GM23248 (cell line): ENCODE measurements around the gene BCKDK. TPM values are rescaled to one million over a fixed set of nuclear protein-coding genes. Genes with fewer than 3 reads are reported as not detected.

Experiments
- DNase-seq: peaks from one replicate; pipeline ENCODE4 v3.0.0-alpha.2; 2015
- H2AFZ ChIP-seq: fragments of 200-600 bp; sonication (generic); 2 replicates; pipeline ENCODE4 v1.6.1; 2016; ENCODE audit warnings: antibody characterized with exemption
- H3F3A ChIP-seq: fragments of 200-600 bp; sonication (generic); 2 replicates; pipeline ENCODE4 v1.6.1; 2016; ENCODE audit warnings: mild to moderate bottlenecking, antibody characterized with exemption, mixed run types; ENCODE audit not compliant: insufficient read depth
- H3K27ac ChIP-seq: fragments of 200-600 bp; sonication (generic); 2 replicates; pipeline ENCODE4 v1.5.1; 2016; ENCODE audit warnings: mild to moderate bottlenecking
- H3K27me3 ChIP-seq: fragments of 200-600 bp; sonication (generic); replicated peaks from 2 replicates; pipeline ENCODE4 v1.6.1; 2016; ENCODE audit warnings: mild to moderate bottlenecking; ENCODE audit not compliant: insufficient read depth
- H3K36me3 ChIP-seq: fragments of 200-600 bp; sonication (generic); 2 replicates; pipeline ENCODE4 v1.6.1; 2016; ENCODE audit warnings: low read depth, mild to moderate bottlenecking
- H3K4me1 ChIP-seq: fragments of 200-600 bp; sonication (generic); 2 replicates; pipeline ENCODE4 v1.6.1; 2016; ENCODE audit warnings: mild to moderate bottlenecking; ENCODE audit not compliant: insufficient read depth
- H3K4me2 ChIP-seq: fragments of 200-600 bp; sonication (generic); one replicate; pipeline ENCODE4 v1.6.1; 2016; ENCODE audit warnings: mild to moderate bottlenecking; ENCODE audit not compliant: unreplicated experiment
- H3K4me3 ChIP-seq: fragments of 200-600 bp; sonication (generic); 2 replicates; pipeline ENCODE4 v1.5.1; 2016; ENCODE audit warnings: mild to moderate bottlenecking
- H3K79me2 ChIP-seq: fragments of 200-600 bp; sonication (generic); 2 replicates; pipeline ENCODE4 v1.6.1; 2016; ENCODE audit warnings: mild to moderate bottlenecking; ENCODE audit not compliant: insufficient read depth
- H3K9ac ChIP-seq: fragments of 200-600 bp; sonication (generic); 2 replicates; pipeline ENCODE4 v1.6.1; 2016; ENCODE audit warnings: mild to moderate bottlenecking
- H3K9me2 ChIP-seq: fragments of 200-600 bp; sonication (generic); 2 replicates; pipeline ENCODE4 v1.6.1; 2016; ENCODE audit warnings: mixed run types, mild to moderate bottlenecking, moderate library complexity; ENCODE audit not compliant: insufficient read depth
- H3K9me3 ChIP-seq: fragments of 200-600 bp; sonication (generic); one replicate; pipeline ENCODE4 v1.6.1; 2017; ENCODE audit warnings: low read depth
- H4K20me1 ChIP-seq: fragments of 200-600 bp; sonication (generic); 2 replicates; pipeline ENCODE4 v1.6.0; 2016; ENCODE audit not compliant: insufficient read depth
- EZH2 ChIP-seq: fragments of 200-600 bp; sonication (generic); IDR thresholded peaks from 2 replicates; pipeline ENCODE4 v1.6.1; 2018; ENCODE audit warnings: antibody characterized with exemption, mild to moderate bottlenecking; ENCODE audit not compliant: insufficient read depth, poor library complexity, severe bottlenecking
- EZH2phosphoT487 ChIP-seq: fragments of 200-600 bp; sonication (generic); IDR thresholded peaks from 2 replicates; pipeline ENCODE4 v1.6.1; 2018; ENCODE audit warnings: antibody characterized with exemption, moderate library complexity, mild to moderate bottlenecking, low read depth; ENCODE audit not compliant: insufficient read depth
- WGBS, 2 experiments: methylation state at CpG; one replicate each; pipeline ENCODE4 v1.1.6; 2015 to 2017; ENCODE audit warnings: low lambda C conversion rate in 2 of 2, low coverage in 1 of 2; ENCODE audit errors: missing lambda C conversion rate in 2 of 2; 5-methylcytosine and 5-hydroxymethylcytosine counted together
- in situ Hi-C: fragments of 300-500 bp; cut with MboI; formaldehyde crosslinking; loops from 2 replicates; pipeline ENCODE4 v1.15.0; 2020
- polyA plus RNA-seq: library from polyadenylated mRNA; unstranded; fragments of >200 nt; fragmentation: Nextera tagmentation; extraction: Ambion mirVana; gene quantifications from 2 replicates; pipeline ENCODE4 v1.2.1, GENCODE V29; 2016
- total RNA-seq: library from RNA; depleted of rRNA; stranded (reverse); fragments of >200 nt; shearing (Covaris generic); gene quantifications from 2 replicates; pipeline ENCODE4 v1.2.3, GENCODE V29; 2014

BCKDK gene
- total and polyA plus RNA-seq, 2 experiments from 2014 or later = 71.4 to 108 TPM

GRCh38 chr16:31076319-31076718 lies 31.9 kb upstream of the BCKDK start:
- H3K36me3 ChIP-seq = peaks cover 2% of the 10 kb centered on the region; the same call in 1 of the 2 replicates
- TF ChIP-seq EZH2 (no peak), EZH2phosphoT487 (no peak)
- peaks cover 86% of the 10 kb centered on the region for H3K79me2 ChIP-seq
- no peak overlapping the region for H3K4me3 ChIP-seq
- H3K9me3 ChIP-seq = no peaks in the 10 kb centered on the region
- H3K27ac ChIP-seq = no peak overlapping the region
- H3K4me2 ChIP-seq = no peak overlapping the region
- in situ Hi-C loops = no loop called here
- no peaks in the 10 kb centered on the region for H4K20me1 ChIP-seq
- no peaks in the 10 kb centered on the region for H3K9me2 ChIP-seq
- H3F3A ChIP-seq = peaks cover 17% of the 10 kb centered on the region
- 55 to 61% methylated on average over 16 of the region's 16 CpGs for WGBS, 2 experiments
- peaks cover 15% of the 10 kb centered on the region for H3K4me1 ChIP-seq
- DNase-seq = no peak
- H2AFZ ChIP-seq = no peak overlapping the region
- no peaks in the 10 kb centered on the region for H3K27me3 ChIP-seq
- no peak overlapping the region for H3K9ac ChIP-seq

DNA sequence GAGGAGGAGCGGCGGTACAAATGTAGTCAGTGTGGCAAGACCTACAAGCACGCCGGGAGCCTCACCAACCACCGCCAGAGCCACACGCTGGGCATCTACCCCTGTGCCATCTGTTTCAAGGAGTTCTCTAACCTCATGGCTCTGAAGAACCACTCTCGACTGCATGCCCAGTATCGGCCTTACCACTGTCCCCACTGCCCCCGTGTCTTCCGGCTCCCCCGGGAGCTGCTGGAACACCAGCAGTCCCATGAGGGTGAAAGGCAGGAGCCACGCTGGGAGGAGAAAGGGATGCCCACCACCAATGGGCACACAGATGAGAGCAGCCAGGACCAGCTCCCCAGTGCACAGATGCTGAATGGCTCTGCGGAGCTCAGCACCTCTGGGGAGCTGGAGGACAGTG lies 31.2 kb upstream of the BCKDK start:
- no peaks in the 10 kb centered on the region for H3K27me3 ChIP-seq
- H3K4me2 ChIP-seq = no peak overlapping the region
- no peak overlapping the region for H3K4me3 ChIP-seq
- no peak overlapping the region for H3K9ac ChIP-seq
- no peak for DNase-seq
- H2AFZ ChIP-seq = no peak overlapping the region
- H3K4me1 ChIP-seq = peaks cover 8% of the 10 kb centered on the region; the same call in 1 of the 2 replicates
- no peaks in the 10 kb centered on the region for H4K20me1 ChIP-seq
- peaks cover 82% of the 10 kb centered on the region for H3K79me2 ChIP-seq
- H3K9me3 ChIP-seq = no peaks in the 10 kb centered on the region
- in situ Hi-C loops = no loop called here
- peaks cover 2% of the 10 kb centered on the region; the same call in 1 of the 2 replicates for H3K36me3 ChIP-seq
- H3K27ac ChIP-seq = no peak overlapping the region
- H3K9me2 ChIP-seq = no peaks in the 10 kb centered on the region
- 98 to 99% methylated on average over 12 to 13 of the region's 13 CpGs for WGBS, 2 experiments
- peaks cover 10% of the 10 kb centered on the region for H3F3A ChIP-seq
- TF ChIP-seq EZH2phosphoT487 (no peak), EZH2 (no peak)

DNA sequence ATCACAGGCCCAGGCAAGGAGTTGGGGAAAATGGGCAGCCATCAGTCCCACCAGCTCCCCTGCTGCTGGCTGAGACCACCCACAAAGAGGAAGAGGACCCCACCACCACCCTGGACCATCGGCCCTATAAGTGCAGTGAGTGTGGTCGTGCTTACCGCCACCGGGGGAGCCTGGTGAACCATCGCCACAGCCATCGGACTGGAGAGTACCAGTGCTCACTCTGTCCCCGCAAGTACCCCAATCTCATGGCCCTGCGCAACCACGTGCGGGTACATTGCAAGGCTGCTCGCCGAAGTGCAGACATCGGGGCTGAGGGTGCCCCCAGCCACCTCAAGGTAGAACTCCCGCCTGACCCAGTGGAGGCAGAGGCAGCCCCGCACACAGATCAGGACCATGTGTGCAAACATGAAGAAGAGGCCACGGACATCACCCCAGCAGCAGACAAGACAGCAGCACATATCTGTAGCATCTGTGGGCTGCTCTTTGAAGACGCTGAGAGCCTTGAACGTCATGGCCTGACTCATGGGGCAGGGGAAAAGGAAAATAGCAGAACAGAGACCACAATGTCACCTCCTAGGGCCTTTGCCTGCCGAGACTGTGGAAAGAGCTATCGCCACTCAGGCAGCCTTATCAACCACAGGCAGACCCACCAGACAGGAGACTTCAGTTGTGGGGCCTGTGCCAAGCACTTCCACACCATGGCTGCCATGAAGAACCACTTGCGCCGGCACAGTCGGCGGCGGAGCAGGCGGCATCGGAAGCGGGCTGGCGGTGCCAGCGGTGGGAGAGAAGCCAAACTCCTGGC lies 30.4 kb upstream of the BCKDK start:
- Histone ChIP-seq H3K9me2 (no peaks in the 10 kb centered on the region), H3K4me2 (no peak overlapping the region), H3K9me3 (no peaks in the 10 kb centered on the region), H3K36me3 (peaks cover 2% of the 10 kb centered on the region; the same call in 1 of the 2 replicates), H3K27me3 (no peaks in the 10 kb centered on the region), H3K4me3 (no peak overlapping the region), H3K27ac (no peak overlapping the region), H3K79me2 (peaks cover 82% of the 10 kb centered on the region), H4K20me1 (no peaks in the 10 kb centered on the region), H2AFZ (no peak overlapping the region), H3K9ac (no peak overlapping the region), H3K4me1 (peaks cover 5% of the 10 kb centered on the region; the same call in 1 of the 2 replicates), H3F3A (peaks cover 2% of the 10 kb centered on the region; the same call in 1 of the 2 replicates)
- 92% methylated on average over 30 of the region's 30 CpGs for WGBS, 2 experiments
- no peak for DNase-seq
- in situ Hi-C loops = no loop called here
- TF ChIP-seq EZH2 (no peak), EZH2phosphoT487 (no peak)

- in situ Hi-C loops = no loop called here
- H3K9ac ChIP-seq = no peak overlapping the region
- no peak overlapping the region for H2AFZ ChIP-seq
- no peak overlapping the region for H3K4me2 ChIP-seq
- no peak for DNase-seq
- no peak for TF ChIP-seq EZH2phosphoT487
- TF ChIP-seq EZH2 = no peak
- H3K27ac ChIP-seq = no peak overlapping the region
- peaks cover 2% of the 10 kb centered on the region; the same call in 1 of the 2 replicates for H3K36me3 ChIP-seq
- H3K27me3 ChIP-seq = no peaks in the 10 kb centered on the region
- no peaks in the 10 kb centered on the region for H3K9me2 ChIP-seq
- peaks cover 82% of the 10 kb centered on the region for H3K79me2 ChIP-seq
- H3K9me3 ChIP-seq = no peaks in the 10 kb centered on the region
- no peak overlapping the region for H3K4me3 ChIP-seq
- H3F3A ChIP-seq = no peaks in the 10 kb centered on the region
- WGBS, 2 experiments = 89 to 91% methylated on average over 15 of the region's 15 CpGs
- no peaks in the 10 kb centered on the region for H4K20me1 ChIP-seq
- peaks cover 5% of the 10 kb centered on the region; the same call in 1 of the 2 replicates for H3K4me1 ChIP-seq
Observed at GRCh38 chr16:31078597-31079341, 29.4 kb upstream of the BCKDK start.
